Dedifferentiated amniotic fluid mesenchymal stem cell (primary cell): ENCODE data around the gene TCTN1.
"Not testable (repeated sequence)": the region's sequence is repeated elsewhere in the genome, so short reads cannot be mapped to it uniquely, and the experiment has no call there.

Experiments used
- DNase-seq: peaks from one replicate; pipeline ENCODE4 v3.0.0-alpha.2; 2016; ENCODE audit errors: extremely low spot score

Gene TCTN1

DNA sequence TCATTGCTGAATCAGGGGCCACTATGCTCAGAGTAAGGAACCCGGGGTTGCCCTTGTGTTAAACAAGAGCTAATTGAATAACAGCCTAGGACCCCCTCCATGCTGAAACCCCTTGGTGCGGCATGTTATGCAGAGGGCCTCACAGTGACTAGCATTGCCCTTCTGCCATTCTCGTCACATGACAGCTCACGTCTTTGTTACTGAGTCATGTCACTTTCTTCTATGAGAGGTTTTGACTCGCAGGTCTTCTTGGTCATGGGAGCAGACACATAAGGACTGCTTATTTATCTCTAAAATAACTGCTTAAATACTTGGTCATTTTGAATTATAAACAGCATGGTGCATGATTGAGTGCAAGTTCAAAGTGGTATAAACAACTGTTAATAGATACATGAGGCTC is 24.9 kb downstream of the TCTN1 start:
- no peak for DNase-seq

DNA sequence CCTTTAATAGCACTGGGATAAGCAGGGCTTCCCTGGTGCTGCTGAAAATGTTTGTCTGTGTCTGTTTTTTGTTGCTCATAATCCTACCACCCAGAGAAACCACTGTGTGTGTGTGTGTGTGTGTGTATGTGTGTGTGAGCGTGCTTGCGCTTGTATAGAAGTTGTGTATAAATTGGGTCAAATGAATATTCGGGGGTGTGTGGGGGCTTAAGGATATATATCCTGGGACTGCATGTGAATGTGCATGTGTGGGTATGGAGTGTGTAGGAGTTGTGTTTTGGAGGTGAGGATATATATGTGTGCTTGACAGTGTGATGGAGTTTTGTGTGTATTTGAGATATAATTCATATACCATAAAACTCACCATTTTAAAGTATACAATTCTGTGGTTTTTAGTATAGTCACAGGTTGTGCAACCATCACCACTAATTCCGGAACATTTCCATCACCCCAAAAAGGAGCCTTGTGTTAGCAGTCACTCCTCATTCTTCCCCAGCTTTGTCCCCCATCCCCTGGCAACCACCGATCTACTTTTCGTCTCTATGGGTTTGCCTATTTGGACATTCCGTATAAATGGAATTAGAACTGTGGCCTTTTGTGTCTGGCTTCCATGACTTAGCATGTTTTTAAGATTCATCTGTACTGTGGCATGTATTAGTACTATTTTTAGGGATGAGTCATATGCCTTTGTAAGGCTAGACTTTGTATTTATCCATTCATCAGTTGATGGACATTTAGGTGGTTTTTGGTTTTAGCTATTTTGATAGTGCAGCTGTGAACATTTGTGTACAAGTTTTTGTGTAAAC is 25.6 kb downstream of the TCTN1 start:
- DNase-seq, result peak; percentile 59

GRCh38 chr12:110640275-110641025 is 26.5 kb downstream of the TCTN1 start:
- no peak for DNase-seq

DNA sequence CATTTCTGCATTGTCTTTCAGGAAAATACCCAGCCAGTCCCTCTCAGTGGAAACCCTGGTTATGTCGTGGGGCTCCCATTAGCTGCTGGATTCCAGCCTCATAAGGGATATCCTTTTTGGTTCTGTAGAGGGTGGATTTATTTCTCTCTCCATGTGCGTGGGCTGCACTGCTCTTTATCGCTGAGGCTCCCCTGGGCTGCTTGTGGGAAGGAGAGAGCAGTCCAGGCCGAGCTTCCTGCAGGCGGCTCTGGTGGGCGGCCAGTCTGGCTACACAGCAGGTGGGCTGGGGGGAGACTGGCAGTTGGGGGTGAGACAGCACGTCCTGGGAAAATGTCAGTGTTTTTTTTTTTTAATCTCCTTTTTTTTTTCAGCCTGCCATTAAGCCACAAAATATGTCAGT is 27.6 kb downstream of the TCTN1 start:
- no peak for DNase-seq

GRCh38 chr12:110647631-110648040 is 33.7 kb downstream of the TCTN1 start:
- DNase-seq, result no peak

GRCh38 chr12:110649341-110649847 is 35.5 kb downstream of the TCTN1 start:
- DNase-seq, result no peak

DNA sequence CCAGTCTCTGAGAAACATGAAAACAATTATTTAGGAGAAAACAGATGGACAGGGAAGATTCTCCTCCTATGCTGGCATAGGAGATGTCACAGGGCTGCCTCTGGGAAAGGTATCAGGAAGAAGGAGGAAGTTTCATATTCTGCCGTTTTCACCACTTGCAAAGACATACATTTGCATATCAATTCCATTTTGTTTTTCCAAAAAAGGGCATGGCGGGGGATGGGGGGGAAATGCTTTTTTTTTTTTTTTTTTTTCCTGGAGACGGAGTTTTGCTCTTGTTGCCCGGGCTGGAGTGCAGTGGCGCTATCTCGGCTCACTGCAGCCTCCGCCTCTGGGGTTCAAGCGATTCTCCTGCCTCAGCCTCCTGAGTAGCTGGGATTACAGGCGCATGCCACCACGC is 40.3 kb downstream of the TCTN1 start:
- DNase-seq, result not testable (repeated sequence)

GRCh38 chr12:110656071-110656655 is 42.2 kb downstream of the TCTN1 start:
- no peak for DNase-seq

- no peak for DNase-seq
Observed at GRCh38 chr12:110657747-110658146, 43.8 kb downstream of the TCTN1 start.

GRCh38 chr12:110658242-110658641 is 44.3 kb downstream of the TCTN1 start:
- no peak for DNase-seq

DNA sequence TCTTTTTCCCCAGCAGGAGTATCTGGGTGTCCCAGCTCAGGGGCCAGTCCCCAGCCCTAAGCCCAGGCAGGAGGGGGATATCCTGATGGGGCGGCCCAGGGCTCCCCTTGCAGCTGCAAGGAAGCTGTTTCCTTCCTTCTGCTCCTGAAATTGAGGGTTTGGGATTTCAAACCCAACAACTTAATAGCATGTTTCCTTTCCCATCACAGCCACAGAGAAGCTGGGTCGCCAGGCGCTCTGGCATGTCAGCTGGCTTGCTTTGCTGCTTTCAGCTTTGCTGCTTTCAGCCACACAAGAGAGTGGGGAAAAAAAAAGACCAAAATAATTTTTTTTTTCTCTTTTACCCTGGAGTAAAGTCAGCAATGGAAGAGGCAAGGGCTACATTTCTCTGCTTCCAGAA is 44.9 kb downstream of the TCTN1 start:
- DNase-seq, result no peak

GRCh38 chr12:110661337-110661972 is 47.5 kb downstream of the TCTN1 start:
- DNase-seq, result no peak

DNA sequence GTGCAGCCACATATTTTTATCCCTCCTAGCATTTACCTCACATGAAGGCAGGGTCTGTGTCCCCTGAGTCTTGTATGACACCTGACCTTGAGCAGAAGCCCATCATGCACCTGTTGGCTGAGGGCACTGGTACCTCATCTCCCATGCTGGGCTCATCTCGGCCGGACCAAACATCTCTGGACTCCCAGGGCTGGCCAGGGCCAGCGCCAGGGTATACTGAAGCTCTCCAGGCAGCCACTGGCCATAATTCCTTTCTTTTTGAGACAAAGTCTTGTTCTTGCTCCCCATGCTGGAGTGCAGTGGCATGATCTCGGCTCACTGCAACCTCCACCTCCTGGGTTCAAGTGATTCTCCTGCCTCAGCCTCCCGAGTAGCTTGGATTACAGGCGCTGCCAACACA is 53.0 kb downstream of the TCTN1 start:
- DNase-seq, result no peak

DNA sequence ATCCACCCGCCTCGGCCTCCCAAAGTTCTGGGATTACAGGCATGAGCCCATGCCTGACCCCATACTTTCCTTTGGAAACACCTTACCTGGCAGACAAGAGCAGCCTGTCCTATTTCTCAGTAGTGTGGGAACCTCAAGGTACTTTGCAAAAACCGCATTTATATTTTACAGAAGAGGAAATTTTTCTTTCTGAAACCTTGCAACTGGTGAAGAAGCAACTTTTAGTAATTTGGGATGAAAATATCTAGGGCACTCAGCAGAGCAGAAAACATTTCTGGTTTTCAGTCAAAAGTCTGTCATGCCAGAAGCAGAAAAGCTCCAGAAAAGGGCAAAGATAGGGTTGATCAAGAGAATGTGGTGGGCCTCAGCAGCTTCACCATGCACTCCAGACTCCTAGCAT is 53.7 kb downstream of the TCTN1 start:
- DNase-seq, result no peak

- no peak for DNase-seq
Observed at GRCh38 chr12:110668480-110669192, 54.7 kb downstream of the TCTN1 start.

DNA sequence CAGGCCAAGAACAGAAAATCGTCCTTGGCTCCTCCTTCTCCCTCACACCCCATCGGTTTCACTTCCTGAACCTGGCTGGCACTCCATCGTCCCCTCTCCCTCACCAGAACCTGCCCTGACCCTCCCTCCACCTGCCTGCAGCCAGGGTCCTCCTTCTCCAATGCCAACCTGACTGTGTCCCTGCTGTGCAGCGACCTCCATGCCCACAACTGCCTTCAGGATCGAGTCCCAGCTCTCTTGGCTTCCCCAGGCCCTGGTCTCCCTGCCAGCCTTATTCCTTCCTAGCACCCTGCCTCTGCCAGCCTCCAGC is 55.2 kb downstream of the TCTN1 start:
- DNase-seq, result no peak

- no peak for DNase-seq
Observed at GRCh38 chr12:110670161-110670701, 56.3 kb downstream of the TCTN1 start.

GRCh38 chr12:110676171-110676570 is 62.2 kb downstream of the TCTN1 start:
- DNase-seq, result no peak

GRCh38 chr12:110677206-110677911 is 63.4 kb downstream of the TCTN1 start:
- no peak for DNase-seq

DNA sequence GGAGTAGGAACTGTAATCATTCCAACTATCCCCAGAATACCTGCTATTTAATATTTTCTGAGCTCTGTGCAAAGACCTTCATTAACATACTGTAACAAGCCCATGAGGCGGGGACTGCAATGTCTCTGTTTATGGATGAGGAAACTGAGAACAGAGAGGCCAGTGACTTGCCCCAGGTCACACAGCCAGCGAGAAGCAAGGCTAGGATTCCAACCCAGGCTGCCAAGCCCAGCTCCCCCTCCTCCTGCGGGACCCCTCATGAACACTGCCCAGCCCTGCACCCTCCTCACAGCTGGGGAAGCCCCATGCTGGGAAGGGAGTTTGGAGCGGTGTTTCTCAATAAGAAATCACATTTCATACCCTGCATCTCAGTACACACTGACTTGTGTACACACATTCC is 64.1 kb downstream of the TCTN1 start:
- no peak for DNase-seq

GRCh38 chr12:110679201-110679600 is 65.3 kb downstream of the TCTN1 start:
- no peak for DNase-seq
